NCI-H82 treated with DMSO at 0.1 percent for 48 hours (cell line): Measurements from ENCODE around the gene MYBPH.

Source experiments
- DNase-seq: peaks from one replicate; lab custom pipeline; 2025; ENCODE audit not compliant: unreplicated experiment; lab: John Stamatoyannopoulos, UW

Gene MYBPH

GRCh38 chr1:203150511-203151297, 24.9 kb downstream of the MYBPH start:
- no peak for DNase-seq

DNA sequence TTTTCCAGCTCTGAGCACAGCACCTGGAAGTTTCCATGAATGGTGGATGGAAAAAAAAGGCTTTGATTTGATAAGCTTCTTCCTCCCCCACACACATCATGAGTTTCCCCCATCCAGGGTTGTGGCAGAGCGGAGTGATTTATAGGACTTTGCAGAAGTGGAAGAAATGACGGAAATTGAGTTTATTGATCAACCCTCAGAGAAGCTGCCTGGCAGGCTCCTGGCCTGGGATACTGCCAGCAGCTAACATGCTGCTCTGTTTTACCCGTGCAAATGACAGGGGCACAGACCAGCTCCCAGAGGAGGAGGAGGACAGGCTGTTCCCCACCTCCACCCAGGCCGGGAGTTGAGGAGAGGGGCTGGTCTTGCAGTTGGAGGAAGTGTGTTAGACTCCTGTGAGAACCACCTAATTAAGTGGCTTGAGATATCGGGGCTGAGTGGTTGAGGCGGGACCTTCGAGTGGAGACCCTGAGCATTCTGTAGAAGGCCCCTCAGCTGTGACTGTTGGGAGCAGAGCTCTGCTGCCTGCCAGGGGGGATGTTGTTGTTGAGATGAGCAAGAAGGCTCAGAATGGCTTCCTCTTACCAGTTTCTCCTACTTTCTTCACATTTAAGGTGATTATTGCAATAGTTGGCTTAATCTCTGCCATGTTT, 26.3 kb downstream of the MYBPH start:
- DNase-seq: no peak

DNA sequence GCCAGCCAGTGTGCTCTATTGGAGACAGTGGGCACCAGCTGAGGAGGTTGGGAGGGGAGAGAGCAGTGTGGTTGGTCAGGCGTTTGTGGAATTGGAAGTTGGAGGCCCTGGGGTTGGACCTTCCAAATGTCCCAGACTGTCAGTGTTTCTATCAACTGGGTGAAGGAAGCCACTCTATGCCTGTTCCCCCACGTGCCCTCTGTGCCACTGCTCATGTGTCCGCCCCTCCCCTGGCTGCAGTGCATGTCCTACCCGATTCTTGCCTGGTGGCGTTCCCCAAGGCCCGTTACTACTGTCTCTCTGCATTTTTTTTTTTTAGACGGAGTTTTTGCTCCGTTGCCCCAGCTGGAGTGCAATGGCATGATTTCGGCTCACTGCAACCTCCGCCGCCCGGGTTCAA, 27.0 kb downstream of the MYBPH start:
- no peak for DNase-seq

DNA sequence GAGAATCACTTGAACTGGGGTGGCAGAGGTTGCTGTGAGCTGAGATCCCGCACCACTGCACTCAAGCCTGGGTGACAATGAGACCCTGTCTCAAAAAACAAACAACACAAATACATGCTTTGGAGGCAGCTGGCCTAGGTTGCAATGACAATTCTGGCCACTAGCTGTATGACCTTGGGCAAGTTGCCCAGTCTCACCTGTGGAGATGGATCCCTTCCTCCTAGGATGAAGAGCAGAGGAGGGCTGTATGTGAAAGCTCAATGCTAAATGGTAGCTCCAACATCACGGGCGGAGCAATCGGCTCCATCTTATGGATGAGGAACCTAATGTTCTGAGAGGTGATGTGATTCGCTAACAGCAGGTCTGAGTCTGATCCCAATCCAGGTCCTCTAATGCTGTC, 27.5 kb downstream of the MYBPH start:
- DNase-seq: no peak

DNA sequence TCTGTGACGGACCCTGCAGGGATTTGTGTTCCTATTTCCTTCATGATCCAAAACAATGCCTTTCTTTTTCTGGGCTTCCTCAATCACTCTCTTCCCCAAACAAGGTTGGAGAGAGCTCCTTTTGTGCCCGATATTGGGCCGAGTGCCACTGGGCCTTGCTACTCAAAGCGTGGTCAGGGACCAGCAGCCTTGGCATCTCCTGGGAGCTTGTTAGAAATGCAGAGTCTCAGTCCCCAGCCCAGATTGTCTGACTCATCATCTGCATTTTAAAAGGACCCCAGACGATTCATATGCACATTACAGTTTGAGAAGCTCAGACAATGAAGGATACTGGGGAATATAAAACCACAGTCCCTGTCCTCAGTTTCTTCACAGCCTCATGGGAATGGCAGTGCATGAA, 28.2 kb downstream of the MYBPH start:
- no peak for DNase-seq

DNA sequence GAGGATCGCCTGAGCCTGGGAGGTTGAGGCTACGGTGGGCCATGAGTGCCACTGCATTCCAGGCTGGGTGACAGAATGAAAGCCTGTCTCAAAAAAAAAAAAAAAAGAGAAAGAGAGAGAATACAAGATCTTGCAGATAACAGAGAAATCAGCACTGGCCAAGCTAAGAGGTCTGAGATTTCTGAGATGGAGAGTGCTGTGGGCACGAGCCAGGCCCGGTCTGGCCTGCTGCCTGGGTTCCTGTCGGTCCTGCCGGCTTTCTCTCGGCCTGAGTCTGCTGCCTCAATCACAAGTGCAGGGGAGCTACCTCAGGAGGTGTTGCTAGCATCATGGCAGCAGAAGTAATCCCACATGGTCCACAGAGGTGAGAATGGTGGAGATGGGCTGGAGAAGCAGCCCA, 29.1 kb downstream of the MYBPH start:
- no peak for DNase-seq

- DNase-seq: no peak
These were observed 29.6 kb downstream of the MYBPH start for GRCh38 chr1:203146042-203146369.

DNA sequence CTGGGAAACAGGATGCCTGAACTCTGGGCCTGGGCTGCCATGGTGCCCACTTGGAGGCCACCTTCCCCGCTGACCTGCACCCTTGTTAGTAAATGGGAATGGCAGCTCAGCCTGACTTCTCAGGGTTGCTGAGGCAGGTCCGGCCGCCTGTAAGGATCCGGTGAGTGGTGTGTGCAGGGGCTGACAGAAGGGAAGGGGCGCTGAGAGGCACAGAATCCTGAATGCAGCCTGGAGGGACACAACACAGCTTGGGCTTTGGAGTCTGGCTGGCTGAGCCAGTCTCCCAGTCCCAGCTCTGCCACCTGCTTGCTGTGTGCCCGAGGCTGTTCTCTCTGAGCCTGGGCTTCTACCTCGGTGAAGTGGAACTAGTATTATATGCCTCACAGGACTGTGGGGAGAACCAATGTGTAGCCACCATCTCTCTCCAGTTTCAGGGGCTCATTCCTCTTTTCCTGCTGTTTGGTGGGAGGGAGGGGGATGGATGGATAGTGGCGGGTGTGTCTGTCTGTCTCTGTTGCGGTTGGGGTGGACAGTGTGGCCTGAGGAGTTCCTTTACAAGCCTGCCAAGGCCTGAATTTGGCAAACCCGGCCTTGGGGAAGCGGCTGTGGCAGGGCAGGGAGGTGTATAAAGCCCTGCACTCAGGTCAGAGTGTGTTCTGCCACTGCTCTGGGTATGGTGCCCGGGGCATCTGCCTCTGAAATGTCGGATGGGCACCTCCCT, 30.1 kb downstream of the MYBPH start:
- DNase-seq: no peak

- DNase-seq: no peak
These were observed 31.0 kb downstream of the MYBPH start for GRCh38 chr1:203144661-203145060.

- no peak for DNase-seq
These were observed 32.0 kb downstream of the MYBPH start for GRCh38 chr1:203143641-203144040.

- DNase-seq: no peak
These were observed 32.8 kb downstream of the MYBPH start for GRCh38 chr1:203142684-203143408.

- no peak for DNase-seq
These were observed 33.5 kb downstream of the MYBPH start for GRCh38 chr1:203142124-203142523.

- DNase-seq: no peak
These were observed 34.7 kb downstream of the MYBPH start for GRCh38 chr1:203140743-203141520.

- no peak for DNase-seq
These were observed 35.6 kb downstream of the MYBPH start for GRCh38 chr1:203139976-203140475.

GRCh38 chr1:203138066-203138465, 37.6 kb downstream of the MYBPH start:
- no peak for DNase-seq

GRCh38 chr1:203137324-203137723, 38.3 kb downstream of the MYBPH start:
- no peak for DNase-seq

DNA sequence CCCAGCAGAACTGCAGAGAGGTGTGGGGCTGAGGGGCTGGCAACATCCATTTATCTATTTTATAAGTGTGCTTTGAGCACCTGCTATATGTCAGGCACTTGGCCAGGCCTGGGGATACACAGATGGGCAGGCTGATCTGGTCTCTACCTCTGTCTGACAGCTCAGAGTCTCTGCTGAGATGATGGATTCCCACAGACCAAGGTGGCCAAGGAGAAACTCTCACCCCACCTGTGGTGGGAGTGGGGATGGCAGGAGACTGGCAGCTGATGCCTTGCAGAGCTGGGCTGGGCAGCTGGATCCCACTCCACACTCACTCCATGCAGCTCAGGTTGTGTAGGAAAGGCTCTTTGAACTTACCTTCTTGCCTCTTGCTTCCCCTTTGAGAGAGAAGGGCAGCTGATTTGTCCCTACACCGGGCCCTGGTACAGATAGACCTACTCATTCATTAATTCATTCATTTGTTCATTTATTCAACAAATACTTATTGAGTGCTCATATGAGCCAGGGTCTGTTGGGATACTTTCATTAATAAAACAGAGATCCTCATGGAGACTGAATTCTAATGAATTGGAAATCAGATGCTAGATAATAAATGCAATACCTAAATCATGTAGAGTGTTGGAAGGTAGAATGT, 39.1 kb downstream of the MYBPH start:
- DNase-seq: no peak

- no peak for DNase-seq
These were observed 39.9 kb downstream of the MYBPH start for GRCh38 chr1:203135636-203136305.

DNA sequence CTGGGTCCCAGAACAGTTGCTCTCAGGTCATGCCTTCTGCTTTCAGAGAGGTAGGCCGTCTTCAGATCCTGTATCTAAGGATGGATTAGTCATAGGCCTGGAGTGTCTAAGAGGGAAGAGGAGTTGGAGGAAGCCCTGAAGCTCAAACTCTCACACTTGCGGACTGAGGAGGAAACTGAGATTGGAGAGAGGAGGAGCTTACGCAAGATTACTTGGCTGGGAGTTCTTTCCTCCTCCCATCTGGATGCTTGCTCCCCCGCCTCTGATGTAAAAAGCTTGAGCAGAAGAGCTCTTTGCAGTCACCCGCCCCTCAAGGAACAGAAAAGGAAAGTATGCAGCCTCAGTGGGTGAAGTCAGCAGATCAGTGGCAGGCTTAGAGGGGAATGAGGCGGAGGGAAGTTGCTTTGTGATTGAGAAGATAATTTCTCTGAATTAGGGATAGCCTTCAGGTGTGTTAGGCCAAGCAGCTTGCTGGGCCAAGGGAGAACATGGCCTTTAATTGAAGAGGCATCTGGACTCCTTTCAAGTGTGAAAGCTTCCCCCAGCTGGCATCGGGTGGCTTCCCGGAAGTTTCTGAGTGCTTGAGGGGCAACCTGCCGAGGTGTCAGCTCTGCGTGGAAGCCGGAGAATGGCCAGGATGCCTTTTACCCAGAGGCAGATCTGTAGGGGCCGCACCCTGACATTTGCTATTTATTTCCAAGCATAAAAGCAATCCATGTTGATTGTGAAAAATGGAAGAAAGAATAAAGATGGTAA, 41.5 kb downstream of the MYBPH start:
- no peak for DNase-seq
